GM18520 (cell line): Measurements from ENCODE around the gene SAMD14.

Experiments used
- ATAC-seq: cut with Tn5 transposase; IDR thresholded peaks from one replicate; pipeline ENCODE4 v1.9.1; 2021; ENCODE audit not compliant: unreplicated experiment

SAMD14 gene

DNA sequence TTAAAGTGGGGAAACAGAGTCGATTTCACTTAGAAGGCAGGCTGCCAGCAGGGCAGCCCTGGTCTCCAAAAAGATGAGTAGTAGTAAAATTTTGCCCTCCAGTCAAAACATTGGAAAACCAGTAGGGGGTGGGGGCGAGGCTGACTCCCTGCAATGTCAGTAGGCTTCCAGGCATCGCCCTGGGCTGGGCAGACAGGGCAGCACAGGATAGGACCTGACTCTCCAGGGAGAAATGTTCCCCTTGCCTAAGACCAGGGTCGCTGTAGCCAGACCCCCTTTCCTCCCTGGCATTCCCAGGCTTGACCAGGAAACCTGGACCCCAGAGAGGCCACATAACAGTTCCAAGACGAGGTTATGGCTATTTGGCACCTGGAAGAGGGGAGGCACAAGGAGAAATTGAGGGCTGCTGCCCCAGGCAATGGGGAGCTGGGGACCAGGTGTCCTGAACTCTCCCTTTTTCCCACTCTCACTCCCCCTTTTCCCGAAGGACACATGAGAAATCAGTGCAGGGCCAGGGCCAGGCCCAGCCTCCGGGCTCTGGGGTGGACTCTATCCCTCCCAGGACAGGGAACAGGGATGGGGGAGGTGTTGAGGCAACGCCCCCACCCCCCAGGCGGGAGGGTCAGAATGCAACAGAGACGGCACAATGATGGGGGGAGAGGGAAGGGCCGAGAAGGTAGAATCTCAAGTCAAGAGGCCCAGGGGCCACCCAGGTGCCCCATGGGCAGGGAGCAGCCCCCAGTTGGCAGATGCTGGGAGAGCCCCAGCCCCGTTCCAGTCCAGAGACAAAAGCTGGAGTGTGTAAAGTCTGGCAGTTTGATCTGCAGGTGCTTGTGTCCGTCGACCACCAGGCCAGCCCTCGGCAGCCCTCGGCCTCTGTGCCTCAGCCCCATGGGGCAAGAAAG is 4.5 kb upstream of the SAMD14 start:
- ATAC-seq = no peak

DNA sequence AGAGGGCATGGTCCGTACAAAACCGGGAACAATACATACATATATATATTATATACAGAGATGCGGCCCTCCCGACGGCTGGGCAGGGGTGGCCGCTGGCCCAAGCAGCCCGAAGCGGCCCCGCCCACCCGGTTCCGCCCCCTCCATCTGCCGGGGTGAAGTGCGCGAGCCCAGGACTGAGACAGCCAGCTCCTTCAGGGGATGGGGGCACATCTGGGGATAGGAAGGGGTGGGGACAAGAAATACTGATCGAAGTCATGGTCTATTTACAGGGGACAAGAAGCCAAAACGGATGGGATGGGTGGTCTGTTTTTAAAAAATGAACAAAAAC is 3.8 kb upstream of the SAMD14 start:
- ATAC-seq = no peak

- no peak for ATAC-seq
These were observed 3.2 kb upstream of the SAMD14 start for GRCh38 chr17:50133028-50133768.

GRCh38 chr17:50132104-50132794 is 2.3 kb upstream of the SAMD14 start:
- ATAC-seq = no peak

DNA sequence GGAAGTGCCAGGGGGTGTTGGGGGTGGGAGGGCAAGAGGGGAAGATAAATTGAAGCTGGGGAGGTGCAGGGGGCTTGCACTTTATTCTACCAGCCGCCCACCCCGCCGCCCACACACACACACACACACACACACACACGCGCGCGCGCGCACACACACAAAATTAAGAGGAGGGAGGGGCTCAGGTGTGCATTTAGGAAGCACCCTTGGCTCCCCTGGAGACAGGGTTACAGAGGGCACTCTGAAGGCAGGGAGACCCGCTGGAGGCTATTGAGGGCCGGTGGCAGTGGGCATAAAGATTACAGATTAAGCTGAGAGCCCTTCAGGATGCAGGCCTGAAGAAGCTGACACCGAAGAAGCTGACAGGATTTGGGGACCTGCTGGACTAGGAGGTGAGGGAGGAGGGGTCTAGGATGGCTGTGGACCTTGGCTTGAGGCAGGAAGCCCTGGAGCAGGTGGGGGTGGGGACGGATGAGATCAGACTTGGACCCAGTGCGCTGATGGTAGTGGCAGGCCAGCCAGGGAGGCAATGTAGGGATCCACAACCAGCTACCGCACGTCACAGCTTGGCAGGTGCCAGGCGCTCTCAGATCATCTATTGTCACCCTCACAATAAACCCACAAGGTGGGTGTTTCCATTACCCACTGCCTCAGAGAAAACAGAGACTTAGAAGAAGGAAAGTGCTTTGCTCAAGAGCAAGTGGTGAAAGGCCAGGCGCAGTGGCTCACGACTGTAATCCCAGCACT is 772 bp upstream of the SAMD14 start:
- ATAC-seq = no peak

- no peak for ATAC-seq
These were observed 620 bp downstream of the SAMD14 start for GRCh38 chr17:50129353-50129727.

DNA sequence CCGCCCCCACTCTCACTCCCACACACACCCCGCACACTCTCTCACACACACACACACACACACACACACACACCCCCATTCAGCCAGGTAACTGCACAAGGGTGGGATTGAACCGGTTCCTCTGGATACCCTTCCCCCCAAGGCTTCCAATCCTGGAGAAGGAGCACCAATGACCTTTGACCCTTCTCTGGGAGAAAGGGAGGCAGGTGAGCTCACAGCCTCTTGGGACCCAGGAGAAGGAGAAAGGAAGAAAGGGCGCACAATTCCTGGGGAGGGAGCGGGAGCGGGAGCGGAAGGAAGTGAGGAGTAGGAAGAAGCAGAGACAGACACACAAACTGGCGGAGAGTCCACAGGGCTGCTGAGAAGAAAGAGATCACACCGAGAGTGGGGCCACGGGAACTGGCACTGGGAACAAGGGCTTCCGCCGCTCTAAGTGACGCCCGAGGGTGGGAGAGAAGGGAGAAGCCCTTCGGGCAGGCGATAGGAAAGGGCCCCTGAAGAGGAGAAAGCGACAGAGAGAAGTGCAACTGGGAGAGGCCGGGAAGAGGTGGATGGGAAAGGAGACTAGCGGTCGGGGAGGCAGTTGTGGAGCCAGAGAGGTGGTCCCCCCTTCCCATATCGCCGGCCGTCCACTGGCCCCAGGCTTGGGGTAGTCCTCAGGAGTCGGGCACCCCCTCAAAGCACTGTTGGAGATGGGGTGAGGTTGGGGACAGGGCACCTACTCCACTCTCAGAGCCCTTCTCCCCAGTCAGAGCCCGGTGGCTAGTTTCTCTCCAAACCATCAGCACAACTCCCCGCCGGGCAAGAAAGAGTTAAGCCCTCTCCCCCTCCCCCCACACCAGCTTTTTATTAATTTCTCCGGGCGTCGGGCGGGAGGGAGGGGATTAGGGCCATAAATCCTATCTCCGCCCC is 1.3 kb downstream of the SAMD14 start:
- no peak for ATAC-seq

DNA sequence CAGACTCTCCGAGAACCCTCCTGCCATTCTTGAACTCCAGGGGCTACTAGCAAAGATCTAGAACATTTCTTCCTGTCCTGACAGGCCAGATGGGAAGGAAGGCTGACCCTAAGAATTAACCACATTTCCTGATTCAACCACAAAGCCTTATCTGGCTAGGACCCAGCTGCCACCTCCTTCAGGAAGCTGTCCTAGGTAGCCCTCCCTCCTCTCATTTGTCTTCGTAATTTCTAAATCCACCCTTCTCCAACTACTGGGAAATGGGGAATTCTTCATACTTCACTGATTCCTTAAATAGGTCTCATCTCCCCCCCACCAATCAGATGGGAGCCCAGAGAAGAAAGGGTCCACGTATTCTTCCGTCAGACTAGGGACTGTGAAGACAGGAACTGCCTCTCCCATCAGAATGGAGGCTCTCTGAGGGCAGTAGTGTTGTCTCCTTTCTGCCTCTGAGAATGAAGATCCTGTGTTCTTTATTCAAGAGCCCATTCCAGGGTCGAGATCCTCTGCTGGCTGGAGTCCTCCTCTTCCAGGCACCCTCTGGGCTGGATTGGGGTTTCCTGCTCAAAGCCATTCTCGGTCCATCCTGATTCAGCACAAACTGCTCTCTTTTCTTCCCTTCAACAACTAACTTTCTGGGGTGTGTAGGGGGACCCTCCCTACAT is 2.1 kb downstream of the SAMD14 start:
- no peak for ATAC-seq

GRCh38 chr17:50125420-50125997 is 4.5 kb downstream of the SAMD14 start:
- ATAC-seq = no peak

DNA sequence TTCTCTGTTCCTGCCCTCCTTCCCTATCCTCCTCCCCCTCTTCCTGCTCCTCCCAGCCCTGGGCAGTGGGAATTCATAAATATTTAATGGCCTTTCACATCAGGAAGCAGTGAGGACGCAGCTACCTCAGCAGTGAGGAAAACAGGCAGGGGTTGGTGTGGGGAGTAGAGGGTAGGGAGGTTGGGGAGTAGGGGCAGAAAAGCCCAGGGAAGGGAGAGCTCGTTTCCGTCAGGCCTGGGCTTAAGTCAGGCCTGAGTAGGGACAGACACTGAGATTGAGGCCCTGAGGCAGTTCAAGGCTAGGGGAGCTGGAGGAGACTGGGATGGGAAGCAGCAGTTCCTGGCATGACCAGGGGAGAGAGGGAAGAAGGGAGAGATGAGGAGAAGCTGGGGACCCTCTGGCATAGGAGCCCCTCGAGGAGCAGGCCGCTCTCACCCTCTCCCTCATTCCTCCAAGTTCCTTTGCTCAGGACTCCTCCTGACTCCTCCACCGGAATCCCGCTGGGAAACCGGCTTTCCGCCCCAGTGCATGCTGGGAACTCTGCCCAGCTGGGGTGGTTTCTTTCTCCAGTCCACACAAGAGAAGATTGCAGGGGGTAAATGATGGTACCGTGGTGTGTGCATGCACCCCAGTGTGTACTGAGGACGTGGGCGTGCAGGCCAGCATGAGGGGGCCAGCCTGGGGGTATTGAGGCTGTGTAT is 6.2 kb downstream of the SAMD14 start:
- ATAC-seq = no peak

DNA sequence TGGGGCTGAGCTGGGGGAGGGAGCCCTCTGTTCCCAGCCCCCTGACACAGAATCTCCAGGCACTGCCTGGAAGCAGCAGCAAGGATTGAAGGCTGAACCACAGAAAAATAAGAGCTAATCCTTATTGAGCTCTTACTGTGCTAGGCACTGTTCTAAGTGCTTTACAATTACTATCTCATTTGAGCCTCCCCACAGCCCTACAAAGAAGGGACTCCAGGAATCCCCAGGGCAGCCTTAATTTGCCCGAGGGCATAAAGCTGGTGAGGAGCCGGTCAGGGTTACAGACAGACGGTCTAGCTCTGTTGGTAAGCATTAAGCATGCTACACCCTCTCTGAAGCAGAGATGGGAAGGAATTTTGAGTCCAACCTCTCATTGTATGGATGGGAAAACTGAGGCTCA is 7.0 kb downstream of the SAMD14 start:
- no peak for ATAC-seq

GRCh38 chr17:50120475-50121253 is 9.3 kb downstream of the SAMD14 start:
- no peak for ATAC-seq

DNA sequence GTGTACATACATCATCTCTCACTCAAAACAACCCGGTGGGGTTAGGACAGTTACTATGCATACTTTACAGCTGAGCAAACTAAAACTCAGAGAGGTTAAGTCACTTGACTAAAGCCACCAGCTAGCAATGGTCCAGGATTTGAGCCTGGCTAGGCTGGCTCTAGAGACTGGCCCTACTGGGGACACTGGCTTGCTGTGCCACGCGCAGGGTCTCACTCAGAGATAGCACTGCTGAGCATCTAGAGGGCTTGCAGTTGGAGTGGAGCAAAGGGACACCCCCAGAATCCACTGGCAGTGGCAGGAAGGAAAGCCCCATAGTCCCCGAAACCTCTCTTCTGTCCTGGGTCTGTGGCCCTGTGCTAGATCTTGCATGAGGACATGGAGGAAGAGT is 11.1 kb downstream of the SAMD14 start:
- ATAC-seq = no peak

- no peak for ATAC-seq
These were observed 11.7 kb downstream of the SAMD14 start for GRCh38 chr17:50118076-50118827.

DNA sequence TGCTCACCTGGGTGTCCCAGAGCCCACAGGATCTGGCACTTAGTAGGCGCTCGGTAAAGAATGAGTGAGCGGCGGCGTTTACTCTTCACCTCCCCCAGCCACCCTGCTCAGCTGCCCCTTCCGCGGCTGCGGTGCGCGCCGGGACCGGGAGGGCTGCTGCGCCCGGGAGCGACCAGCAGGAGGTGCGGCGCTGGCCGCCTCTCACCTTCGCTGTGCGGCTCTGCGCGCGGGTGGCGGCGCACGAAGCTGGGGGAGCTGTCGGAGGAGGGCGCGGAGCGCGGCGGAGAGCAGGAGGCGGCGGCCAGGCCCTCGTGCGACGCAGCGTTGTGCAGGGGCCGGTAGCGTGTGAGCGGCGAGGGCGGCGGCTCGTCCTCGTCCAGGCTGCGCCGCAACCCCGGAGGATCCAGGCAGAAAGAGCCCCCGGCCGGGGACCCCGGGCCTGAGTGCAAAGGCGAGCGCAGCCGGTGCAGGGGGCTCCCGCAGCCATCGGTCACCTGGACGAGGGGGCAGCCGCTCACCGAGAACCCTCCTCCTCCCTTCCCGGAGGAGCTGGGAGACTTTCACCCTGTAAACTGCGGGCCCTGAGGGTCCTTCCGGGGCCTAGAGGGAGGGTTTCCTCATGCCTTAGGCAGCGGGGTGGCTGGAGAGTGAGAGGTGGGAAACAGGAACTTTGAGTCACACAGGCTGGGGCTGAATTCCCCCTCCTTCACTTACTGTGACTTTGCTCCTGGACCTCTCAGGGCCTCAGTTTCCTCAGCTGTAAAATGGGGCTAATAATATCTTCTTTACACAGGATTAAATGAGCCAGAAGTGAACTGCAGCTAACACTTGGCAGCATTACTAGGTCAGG is 12.5 kb downstream of the SAMD14 start:
- no peak for ATAC-seq

DNA sequence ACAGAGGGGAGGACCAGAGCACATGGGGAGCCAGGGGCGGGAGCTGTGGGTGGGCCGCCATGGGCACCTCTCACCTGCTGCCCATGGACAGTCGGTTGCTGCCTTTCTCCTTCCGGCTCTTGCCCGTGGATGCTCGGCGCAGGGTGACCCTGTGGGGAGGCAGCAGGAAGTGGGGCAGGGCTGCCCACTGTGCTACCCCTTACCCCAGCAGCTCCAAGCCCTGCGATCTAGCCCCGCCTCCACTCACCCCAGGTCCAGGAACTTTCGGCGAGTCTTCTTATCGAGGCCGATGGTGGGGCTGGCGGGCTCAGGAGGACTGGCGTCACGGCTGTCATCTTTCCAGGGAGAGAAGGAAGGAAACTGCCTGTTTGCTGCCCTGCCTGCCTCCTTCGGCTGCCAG is 14.2 kb downstream of the SAMD14 start:
- ATAC-seq = no peak
